Kidney epithelial cell (primary cell): ENCODE data around the gene FBLN1. TPM values are rescaled to one million over a fixed set of nuclear protein-coding genes. Genes with fewer than 3 reads are reported as not detected.

Experiments used
- DNase-seq: peaks from one replicate; pipeline ENCODE4 v3.0.0-alpha.2; 2010; ENCODE audit warnings: low read depth
- H3K27me3 ChIP-seq: 2 replicates; pipeline ENCODE4 v1.6.0; 2011; ENCODE audit warnings: low read length; ENCODE audit not compliant: control insufficient read depth, insufficient read depth
- H3K36me3 ChIP-seq: 2 replicates; pipeline ENCODE4 v1.5.1; 2011; ENCODE audit warnings: low read length; ENCODE audit not compliant: control insufficient read depth, insufficient read depth
- H3K4me3 ChIP-seq: 2 replicates; pipeline ENCODE4 v1.5.1; 2011; ENCODE audit warnings: low read depth, mild to moderate bottlenecking, control low read depth, low read length
- CTCF ChIP-seq: IDR thresholded peaks from 2 replicates; pipeline ENCODE4 v1.5.1; 2011; ENCODE audit warnings: mild to moderate bottlenecking, moderate library complexity, low read length, control low read depth, inconsistent platforms; ENCODE audit not compliant: insufficient read depth, poor library complexity, severe bottlenecking
- total RNA-seq: library from RNA; depleted of rRNA; stranded (reverse); fragments of >200 nt; gene quantifications from 2 replicates; pipeline ENCODE4 v1.2.3, GENCODE V29; 2015

FBLN1 gene
- total RNA-seq, 1 donor from 2014 or later, result 32.8 TPM

- no peak for DNase-seq
- Histone ChIP-seq H3K36me3 (no peaks in the 10 kb centered on the region), H3K4me3 (no peak overlapping the region), H3K27me3 (peaks cover 4% of the 10 kb centered on the region)
- TF ChIP-seq CTCF, result no peak
Measured at GRCh38 chr22:45529105-45529504, 26.4 kb downstream of the FBLN1 start.

- no peak overlapping the region for H3K4me3 ChIP-seq
- no peak for DNase-seq
- no peaks in the 10 kb centered on the region for H3K36me3 ChIP-seq
- peaks cover 2% of the 10 kb centered on the region for H3K27me3 ChIP-seq
- TF ChIP-seq CTCF, result no peak
Measured at GRCh38 chr22:45529971-45530575, 27.4 kb downstream of the FBLN1 start.

GRCh38 chr22:45531441-45532234, 29.0 kb downstream of the FBLN1 start:
- DNase-seq, result no peak
- TF ChIP-seq CTCF, result no peak
- Histone ChIP-seq H3K27me3 (peaks cover 2% of the 10 kb centered on the region), H3K36me3 (no peaks in the 10 kb centered on the region), H3K4me3 (no peak overlapping the region)

GRCh38 chr22:45532235-45532631, 29.6 kb downstream of the FBLN1 start:
- Histone ChIP-seq H3K4me3 (no peak overlapping the region), H3K27me3 (peaks cover 2% of the 10 kb centered on the region), H3K36me3 (no peaks in the 10 kb centered on the region)
- no peak for TF ChIP-seq CTCF
- no peak for DNase-seq

GRCh38 chr22:45533703-45534102, 31.0 kb downstream of the FBLN1 start:
- no peak for DNase-seq
- peaks cover 10% of the 10 kb centered on the region for H3K27me3 ChIP-seq
- H3K4me3 ChIP-seq, result no peak overlapping the region
- no peak for TF ChIP-seq CTCF
- H3K36me3 ChIP-seq, result no peaks in the 10 kb centered on the region
